Ascending aorta (tissue), 2 donors: ENCODE data around the gene RFX6. TPM values are rescaled to one million over a fixed set of nuclear protein-coding genes. Genes with fewer than 3 reads are reported as not detected.

Experiments
- DNase-seq, 2 donors: peaks; one replicate each; pipeline ENCODE4 v3.0.0-alpha.2; 2019; ENCODE audit warnings: low spot score in 2 of 2
- H3K27ac ChIP-seq, 2 donors: fragments of 200-600 bp; sonication (generic); one replicate each; pipeline ENCODE4 v1.5.1; 2016 to 2017; ENCODE audit warnings: mild to moderate bottlenecking in 1 of 2
- H3K27me3 ChIP-seq: fragments of 200-600 bp; sonication (generic); one replicate; pipeline ENCODE4 v1.5.1; 2017
- H3K36me3 ChIP-seq, 2 donors: fragments of 200-600 bp; sonication (generic); one replicate each; pipeline ENCODE4 v1.5.1; 2016
- H3K4me1 ChIP-seq, 2 donors: fragments of 200-600 bp; sonication (generic); one replicate each; pipeline ENCODE4 v1.5.1; 2016 to 2017; ENCODE audit warnings: mild to moderate bottlenecking in 1 of 2
- H3K4me3 ChIP-seq, 2 donors: fragments of 200-600 bp; sonication (generic); one replicate each; pipeline ENCODE4 v1.5.1; 2016 to 2017; ENCODE audit warnings: mild to moderate bottlenecking in 1 of 2
- H3K9me3 ChIP-seq, 2 donors: fragments of 200-600 bp; sonication (generic); one replicate each; pipeline ENCODE4 v1.5.1; 2016
- CTCF ChIP-seq, 3 experiments: fragments of 200-600 bp in 2 of 3; fragments of 450-650 bp in 1 of 3; sonication (generic) in 2 of 3; IDR thresholded peaks; one replicate each; pipeline ENCODE4 v1.5.1; 2016 to 2019; ENCODE audit warnings: antibody characterized with exemption in 3 of 3, mild to moderate bottlenecking in 1 of 3, moderate library complexity in 1 of 3
- intact Hi-C: fragments of 100-400 bp; cut with DNase I; formaldehyde crosslinking; loops from one replicate; pipeline ENCODE4 v1.15.1; 2023
- total RNA-seq: library from RNA; depleted of rRNA; stranded (reverse); fragments of >200 nt; gene quantifications from one replicate; pipeline ENCODE4 v1.1.0, GENCODE V29; 2016

RFX6 gene
- total RNA-seq, 1 donor from 2014 or later: not detected

GRCh38 chr6:116954938-116955337 is 77.9 kb downstream of the RFX6 start:
- Histone ChIP-seq H3K4me1 (no peaks in the 10 kb centered on the region), H3K27me3 (no peaks in the 10 kb centered on the region), H3K4me3 (no peak overlapping the region), H3K36me3 (no peaks in the 10 kb centered on the region), H3K27ac (no peak overlapping the region), H3K9me3 (no peaks in the 10 kb centered on the region)
- intact Hi-C loops: no loop called here
- DNase-seq: no peak
- TF ChIP-seq CTCF (IDR thresholded peaks at IDR 0.05): no peak

- no peaks in the 10 kb centered on the region for H3K27me3 ChIP-seq
- DNase-seq: no peak
- no peak overlapping the region for H3K27ac ChIP-seq
- no peak overlapping the region for H3K4me3 ChIP-seq
- H3K9me3 ChIP-seq: no peaks in the 10 kb centered on the region
- no peaks in the 10 kb centered on the region for H3K36me3 ChIP-seq
- H3K4me1 ChIP-seq: no peaks in the 10 kb centered on the region
- TF ChIP-seq CTCF (IDR thresholded peaks at IDR 0.05): no peak
- intact Hi-C loops: no loop called here
Observed at GRCh38 chr6:116955773-116956172, 78.7 kb downstream of the RFX6 start.

- no peak overlapping the region for H3K27ac ChIP-seq
- H3K36me3 ChIP-seq: no peaks in the 10 kb centered on the region
- H3K9me3 ChIP-seq: no peaks in the 10 kb centered on the region
- no peaks in the 10 kb centered on the region for H3K27me3 ChIP-seq
- H3K4me3 ChIP-seq: no peak overlapping the region
- no peaks in the 10 kb centered on the region for H3K4me1 ChIP-seq
- TF ChIP-seq CTCF (IDR thresholded peaks at IDR 0.05): no peak
- intact Hi-C loops: no loop called here
- no peak for DNase-seq
Observed at GRCh38 chr6:116963972-116964371, 86.9 kb downstream of the RFX6 start.

GRCh38 chr6:116966675-116967576 is 89.9 kb downstream of the RFX6 start:
- intact Hi-C loops: no loop called here
- Histone ChIP-seq H3K36me3 (no peaks in the 10 kb centered on the region), H3K4me1 (no peaks in the 10 kb centered on the region), H3K27me3 (no peaks in the 10 kb centered on the region), H3K9me3 (no peaks in the 10 kb centered on the region), H3K27ac (no peak overlapping the region), H3K4me3 (no peak overlapping the region)
- no peak for TF ChIP-seq CTCF (IDR thresholded peaks at IDR 0.05)
- no peak for DNase-seq

- no peaks in the 10 kb centered on the region for H3K36me3 ChIP-seq
- no peaks in the 10 kb centered on the region for H3K4me1 ChIP-seq
- H3K27me3 ChIP-seq: no peaks in the 10 kb centered on the region
- no peaks in the 10 kb centered on the region for H3K9me3 ChIP-seq
- TF ChIP-seq CTCF (IDR thresholded peaks at IDR 0.05): peak in 2 of 3 experiments; percentile 21 to 46
- no peak for DNase-seq
- intact Hi-C loops: no loop called here
- H3K4me3 ChIP-seq: no peak overlapping the region
- no peak overlapping the region for H3K27ac ChIP-seq
Observed at GRCh38 chr6:116969211-116969863, 92.3 kb downstream of the RFX6 start.
